NCI-H2227 (cell line): ENCODE data around the gene MPZL3.

Source experiments
- DNase-seq: peaks from one replicate; lab custom pipeline; 2025; ENCODE audit not compliant: unreplicated experiment; lab: John Stamatoyannopoulos, UW

MPZL3 gene

GRCh38 chr11:118264569-118265465 is 12.7 kb upstream of the MPZL3 start:
- no peak for DNase-seq

GRCh38 chr11:118263695-118264568 is 11.8 kb upstream of the MPZL3 start, which contains the start of gene MPZL2:
MPZL2 (minus strand) TSS chr11:118264297; CDS start chr11:118264153, 144 bp downstream.
- DNase-seq, result no peak

GRCh38 chr11:118263112-118263511 is 10.9 kb upstream of the MPZL3 start:
- DNase-seq, result no peak

GRCh38 chr11:118260353-118260752 is 8.2 kb upstream of the MPZL3 start:
- no peak for DNase-seq

GRCh38 chr11:118259138-118259537 is 7.0 kb upstream of the MPZL3 start:
- DNase-seq, result no peak

DNA sequence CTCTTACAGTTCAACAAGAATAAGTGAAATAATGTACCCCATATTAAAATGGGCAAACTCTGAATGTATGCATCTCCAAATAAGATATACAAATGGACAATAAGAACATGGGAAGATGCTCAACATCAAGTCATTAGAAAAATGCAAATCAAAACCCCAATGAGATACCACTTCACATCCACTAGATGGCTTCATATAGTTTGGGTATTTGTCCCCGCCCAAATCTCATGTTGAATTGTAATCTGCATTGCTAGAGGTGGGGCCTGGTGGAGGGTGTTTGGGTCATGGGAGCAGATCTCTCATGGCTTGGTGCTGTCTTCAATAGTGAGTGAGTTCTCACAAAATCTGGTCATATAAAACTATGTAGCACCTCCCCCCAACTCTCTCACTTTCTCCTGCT is 6.2 kb upstream of the MPZL3 start:
- DNase-seq, result no peak

- DNase-seq, result no peak
These were observed 523 bp upstream of the MPZL3 start for GRCh38 chr11:118252688-118253087.

GRCh38 chr11:118247041-118247440 is 5.1 kb downstream of the MPZL3 start:
- no peak for DNase-seq

DNA sequence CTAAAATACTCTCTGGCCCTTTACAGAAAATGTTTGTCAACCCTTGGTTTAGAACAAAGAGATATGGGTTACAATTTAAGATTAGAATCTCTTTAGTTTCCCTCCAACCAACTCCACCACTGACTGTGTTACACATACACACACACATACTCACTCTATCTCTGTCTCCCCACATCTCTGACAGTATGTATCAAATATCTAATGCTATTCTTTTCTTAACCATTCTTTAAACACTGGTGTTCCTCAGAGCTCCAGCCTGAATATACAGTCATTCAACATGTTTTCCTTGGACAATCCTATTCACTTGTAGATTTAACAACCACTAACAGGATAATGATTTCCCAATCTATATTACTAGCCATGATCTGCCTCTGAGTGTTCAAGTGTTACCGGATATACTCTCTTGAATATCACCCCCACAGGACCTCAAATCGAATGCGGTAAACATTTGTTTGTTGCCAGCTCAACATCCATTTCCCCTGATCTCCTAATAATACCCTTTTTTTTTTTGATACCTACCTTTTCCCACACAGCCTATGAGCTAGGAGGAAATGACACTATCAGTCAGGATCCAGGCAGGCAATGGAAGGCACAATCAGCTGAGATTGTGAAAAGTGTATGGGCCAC is 6.1 kb downstream of the MPZL3 start:
- no peak for DNase-seq

GRCh38 chr11:118243993-118244762 is 8.0 kb downstream of the MPZL3 start:
- DNase-seq, result no peak

- DNase-seq, result no peak
These were observed 9.0 kb downstream of the MPZL3 start for GRCh38 chr11:118243161-118243560.

GRCh38 chr11:118241764-118242098 is 10.4 kb downstream of the MPZL3 start:
- no peak for DNase-seq

DNA sequence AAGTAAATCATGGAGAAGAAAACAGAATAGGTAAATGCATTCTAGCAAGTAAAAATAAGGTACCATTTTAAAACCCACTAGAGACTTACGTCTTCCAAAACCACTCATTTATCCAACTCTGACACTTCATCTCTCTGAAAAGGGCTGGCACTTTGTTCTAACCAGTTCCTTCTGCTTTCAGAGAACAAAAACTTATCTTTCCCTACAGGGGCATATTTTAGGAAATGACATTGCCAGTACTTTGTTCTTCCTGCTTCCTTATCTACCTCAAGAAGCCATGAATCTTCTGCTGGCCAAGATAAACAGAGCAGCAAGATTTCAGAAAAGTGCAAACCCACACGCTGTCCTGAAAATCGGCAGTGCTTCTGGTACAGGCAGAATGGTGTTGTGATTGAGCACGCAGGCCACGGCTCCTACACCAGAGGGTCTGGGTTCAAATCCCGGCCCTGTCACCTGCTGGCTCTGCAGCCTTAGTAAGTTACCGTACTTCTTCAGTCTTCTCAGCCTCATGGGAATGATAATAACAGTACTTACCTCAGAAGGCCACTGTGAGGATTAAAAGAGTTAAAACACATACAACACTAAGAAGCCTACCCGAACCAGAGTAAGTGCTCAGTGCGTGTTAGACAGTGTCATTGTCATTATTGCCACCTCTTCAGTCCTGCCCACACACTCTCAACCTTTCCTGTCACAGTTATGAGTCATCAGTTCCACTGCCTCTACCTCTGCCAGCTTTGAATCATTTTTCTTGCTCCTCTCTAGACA is 11.0 kb downstream of the MPZL3 start:
- no peak for DNase-seq

DNA sequence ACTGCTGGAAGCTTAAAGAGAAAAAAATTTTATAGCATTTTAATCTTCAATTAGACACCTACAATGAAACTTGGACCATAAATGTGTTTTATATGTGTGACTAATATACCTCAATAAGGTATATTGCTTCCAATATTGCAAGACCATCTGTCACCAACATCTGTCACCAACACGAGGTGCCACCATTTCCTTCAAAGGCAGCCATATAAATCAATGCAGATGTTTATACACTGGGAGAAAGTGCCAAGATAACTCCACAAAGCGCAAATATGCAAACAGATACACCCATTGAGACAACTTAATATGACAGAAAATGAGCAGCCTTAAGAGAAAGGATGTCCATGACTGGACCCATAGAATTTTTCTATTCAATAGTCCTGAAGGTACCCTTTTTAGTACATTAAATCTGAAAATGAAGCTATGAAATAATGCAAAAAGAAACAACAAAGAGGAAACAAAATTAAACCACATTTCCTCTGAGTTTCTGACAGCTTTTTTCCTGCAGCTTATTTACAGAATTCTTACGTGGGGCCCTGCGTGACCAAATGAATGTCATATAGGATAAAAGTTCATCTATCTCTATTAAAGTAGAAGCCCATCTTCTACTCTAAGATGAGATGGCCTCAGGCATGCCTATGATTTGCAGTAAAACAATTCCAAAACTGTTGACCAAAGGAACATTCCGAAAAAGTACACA is 12.5 kb downstream of the MPZL3 start:
- no peak for DNase-seq

GRCh38 chr11:118238929-118239328 is 13.2 kb downstream of the MPZL3 start:
- no peak for DNase-seq

GRCh38 chr11:118238421-118238820 is 13.7 kb downstream of the MPZL3 start:
- no peak for DNase-seq

DNA sequence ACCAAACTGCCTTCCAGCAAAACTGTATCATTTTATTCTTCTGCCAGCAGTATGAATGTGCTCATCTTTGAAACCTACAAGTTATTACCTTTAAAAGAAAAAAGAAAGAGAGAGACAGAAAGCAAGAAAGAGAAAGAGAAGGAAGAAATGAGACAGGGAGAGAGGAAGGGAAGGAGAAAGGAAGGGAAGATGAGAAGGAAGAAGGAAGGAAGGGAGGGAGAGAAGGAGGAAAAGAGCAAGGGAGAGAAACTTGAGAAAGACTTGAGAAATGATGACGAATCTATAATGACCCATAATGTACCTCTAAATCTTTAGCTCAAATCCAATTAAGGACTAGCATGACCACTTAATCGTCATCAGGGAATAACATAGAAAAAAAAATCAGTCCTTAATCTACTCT is 16.0 kb downstream of the MPZL3 start:
- no peak for DNase-seq

DNA sequence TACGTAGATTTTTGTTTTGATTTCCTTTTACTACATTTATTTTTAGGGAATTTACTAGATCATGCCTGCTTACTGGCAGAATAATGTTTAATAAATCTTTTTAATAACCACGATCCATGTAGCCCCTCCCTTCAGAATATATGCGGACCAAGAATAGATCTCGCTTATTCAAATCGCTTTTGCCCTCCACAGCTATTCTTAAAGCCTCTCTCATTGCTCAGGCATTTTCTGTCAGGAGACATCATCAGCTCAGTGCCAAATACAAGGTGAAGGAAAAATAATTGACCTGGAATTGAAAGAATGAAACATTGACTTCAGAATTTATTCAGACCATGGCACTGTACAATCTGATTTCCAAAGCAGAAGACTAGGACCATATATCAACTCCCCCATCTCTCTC is 17.3 kb downstream of the MPZL3 start:
- no peak for DNase-seq

DNA sequence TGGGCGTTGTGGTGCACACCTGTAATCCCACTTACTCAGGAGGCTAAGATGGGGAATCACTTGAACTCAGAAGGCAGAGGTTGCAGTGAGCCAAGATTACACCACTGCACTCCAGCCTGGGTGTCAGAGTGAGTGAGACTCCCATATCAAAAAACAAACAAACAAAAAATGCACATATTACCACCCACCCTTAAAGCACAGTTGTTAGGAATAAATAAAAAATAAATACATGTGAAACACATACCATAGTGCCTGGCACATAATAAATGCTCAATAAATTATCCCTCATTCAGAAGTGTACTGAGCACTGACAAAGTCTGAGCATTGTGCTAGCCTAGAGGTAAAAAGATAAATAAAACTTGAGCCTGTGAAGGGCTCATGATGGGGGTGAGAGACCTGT is 18.3 kb downstream of the MPZL3 start:
- no peak for DNase-seq
